Forelimb muscle (tissue), 1 donor: Measurements from ENCODE around the gene NELL1. TPM values are rescaled to one million over a fixed set of nuclear protein-coding genes. Genes with fewer than 3 reads are reported as not detected.

ENCODE experiments used
- DNase-seq: peaks from one replicate; pipeline ENCODE4 v3.0.0-alpha.2; 2013; ENCODE audit warnings: low read depth
- polyA plus RNA-seq: library from polyadenylated mRNA; unstranded; fragments of 120-200 nt; gene quantifications from one replicate; pipeline ENCODE4 v1.2.1, GENCODE V29; 2013; ENCODE audit not compliant: insufficient read length

The NELL1 gene
- polyA plus RNA-seq, 1 donor, result 5.1 TPM

- DNase-seq, result no peak
Measured at GRCh38 chr11:21414953-21415352, 745.6 kb downstream of the NELL1 start.

GRCh38 chr11:21415606-21416005 is 746.2 kb downstream of the NELL1 start:
- no peak for DNase-seq

GRCh38 chr11:21421711-21422329 is 752.4 kb downstream of the NELL1 start:
- no peak for DNase-seq

- DNase-seq, result no peak
Measured at GRCh38 chr11:21426931-21427330, 757.5 kb downstream of the NELL1 start.

- DNase-seq, result no peak
Measured at GRCh38 chr11:21427726-21428125, 758.3 kb downstream of the NELL1 start.

- no peak for DNase-seq
Measured at GRCh38 chr11:21428796-21429195, 759.4 kb downstream of the NELL1 start.

- no peak for DNase-seq
Measured at GRCh38 chr11:21429401-21429800, 760.0 kb downstream of the NELL1 start.

GRCh38 chr11:21430537-21430936 is 761.2 kb downstream of the NELL1 start:
- no peak for DNase-seq

- no peak for DNase-seq
Measured at GRCh38 chr11:21446939-21447590, 777.7 kb downstream of the NELL1 start.

GRCh38 chr11:21447871-21448270 is 778.5 kb downstream of the NELL1 start:
- DNase-seq, result no peak

GRCh38 chr11:21456186-21456585 is 786.8 kb downstream of the NELL1 start:
- DNase-seq, result no peak

- DNase-seq, result no peak
Measured at GRCh38 chr11:21460082-21460481, 790.7 kb downstream of the NELL1 start.

GRCh38 chr11:21461701-21462100 is 792.3 kb downstream of the NELL1 start:
- no peak for DNase-seq

GRCh38 chr11:21464601-21465193 is 795.3 kb downstream of the NELL1 start:
- DNase-seq, result no peak

- no peak for DNase-seq
Measured at GRCh38 chr11:21465203-21465602, 795.8 kb downstream of the NELL1 start.

GRCh38 chr11:21465920-21466319 is 796.5 kb downstream of the NELL1 start:
- DNase-seq, result no peak

GRCh38 chr11:21470521-21470920 is 801.1 kb downstream of the NELL1 start:
- DNase-seq, result no peak

GRCh38 chr11:21472261-21472660 is 802.9 kb downstream of the NELL1 start:
- DNase-seq, result no peak

GRCh38 chr11:21474529-21474928 is 805.1 kb downstream of the NELL1 start:
- no peak for DNase-seq

GRCh38 chr11:21475276-21475675 is 805.9 kb downstream of the NELL1 start:
- DNase-seq, result no peak

GRCh38 chr11:21476588-21476987 is 807.2 kb downstream of the NELL1 start:
- DNase-seq, result no peak

GRCh38 chr11:21480240-21480639 is 810.9 kb downstream of the NELL1 start:
- no peak for DNase-seq

- DNase-seq, result no peak
Measured at GRCh38 chr11:21481255-21481654, 811.9 kb downstream of the NELL1 start.
